ENCODE measurements around the gene H6PD.
A peak's percentile ranks its signal among the peaks of the same experiment; 100 is the strongest.

H6PD gene

GRCh38 chr1:9234223-9235095 is at the start of gene H6PD:
TSS of gene H6PD (plus strand) at chr1:9234774. CDS start at chr1:9244935, 10,161 bp downstream.
- DNase-seq (ENCODE audit: low spot score), result peak; percentile 99
- peak; percentile 86 for TF ChIP-seq CTCF (IDR thresholded peaks at IDR 0.05; ENCODE audit: extremely low read depth, missing control alignments)

GRCh38 chr1:9186082-9186859 is 48.3 kb upstream of the H6PD start:
- no peak for DNase-seq (ENCODE audit: low spot score)
- TF ChIP-seq CTCF (IDR thresholded peaks at IDR 0.05; ENCODE audit: extremely low read depth, missing control alignments), result no peak

GRCh38 chr1:9187004-9187403 is 47.6 kb upstream of the H6PD start:
- DNase-seq (ENCODE audit: low spot score), result no peak
- no peak for TF ChIP-seq CTCF (IDR thresholded peaks at IDR 0.05; ENCODE audit: extremely low read depth, missing control alignments)

GRCh38 chr1:9190234-9190633 is 44.3 kb upstream of the H6PD start:
- no peak for DNase-seq (ENCODE audit: low spot score)
- TF ChIP-seq CTCF (IDR thresholded peaks at IDR 0.05; ENCODE audit: extremely low read depth, missing control alignments), result no peak

GRCh38 chr1:9191231-9191630 is 43.3 kb upstream of the H6PD start:
- no peak for DNase-seq (ENCODE audit: low spot score)
- TF ChIP-seq CTCF (IDR thresholded peaks at IDR 0.05; ENCODE audit: extremely low read depth, missing control alignments), result no peak

- no peak for DNase-seq (ENCODE audit: low spot score)
- TF ChIP-seq CTCF (IDR thresholded peaks at IDR 0.05; ENCODE audit: extremely low read depth, missing control alignments), result no peak
These were observed 41.9 kb upstream of the H6PD start for GRCh38 chr1:9192578-9193232.

Data from GM20000 (cell line).